Hepatic stellate cell (primary cell): ENCODE measurements around the gene RPS29.

ENCODE experiments used
- DNase-seq: peaks from one replicate; pipeline ENCODE4 v3.0.0; 2011; ENCODE audit warnings: low spot score

Gene RPS29

DNA sequence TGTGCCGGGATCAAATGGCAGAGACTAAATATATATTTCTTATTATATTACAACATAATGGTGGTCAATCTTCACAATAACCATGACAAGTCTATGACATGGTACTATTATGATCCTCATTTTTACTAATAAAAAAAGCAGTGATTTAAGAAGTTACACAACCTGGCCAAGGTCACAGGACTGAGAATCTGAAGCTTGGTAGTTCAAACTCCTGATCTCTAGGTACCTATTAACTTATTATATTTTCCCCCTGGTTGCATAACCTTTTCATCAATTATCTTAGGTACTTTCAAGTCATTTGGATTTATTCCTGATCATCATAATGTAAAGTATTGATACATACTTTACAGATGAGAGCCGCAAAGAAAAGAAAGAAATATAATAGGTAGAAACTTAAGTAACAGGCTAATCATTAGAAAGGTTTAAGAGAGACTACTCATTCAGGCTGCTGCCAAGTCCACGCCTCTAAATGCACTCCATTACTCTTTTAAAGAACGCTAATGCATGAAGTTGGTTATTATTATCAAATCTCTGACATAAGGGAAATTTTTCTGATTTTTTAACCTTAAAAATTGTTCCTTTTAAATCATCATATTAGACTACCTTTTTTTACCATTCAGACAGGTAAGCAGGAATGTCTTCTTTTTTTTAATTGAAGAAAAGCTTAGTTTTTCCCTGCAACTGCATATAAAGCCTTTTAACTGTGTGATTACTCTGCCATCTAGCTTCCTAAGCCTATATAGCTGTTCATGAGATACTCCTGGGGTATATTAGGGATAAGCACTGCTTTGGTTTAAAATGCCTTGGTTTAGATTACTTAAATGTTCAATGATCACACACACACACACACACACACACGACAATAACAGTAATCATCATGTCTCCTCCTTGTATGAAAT lies 35.6 kb downstream of the RPS29 start:
- peak; percentile 29 for DNase-seq

- DNase-seq: no peak
Measured at GRCh38 chr14:49549881-49550280, 36.3 kb downstream of the RPS29 start.

DNA sequence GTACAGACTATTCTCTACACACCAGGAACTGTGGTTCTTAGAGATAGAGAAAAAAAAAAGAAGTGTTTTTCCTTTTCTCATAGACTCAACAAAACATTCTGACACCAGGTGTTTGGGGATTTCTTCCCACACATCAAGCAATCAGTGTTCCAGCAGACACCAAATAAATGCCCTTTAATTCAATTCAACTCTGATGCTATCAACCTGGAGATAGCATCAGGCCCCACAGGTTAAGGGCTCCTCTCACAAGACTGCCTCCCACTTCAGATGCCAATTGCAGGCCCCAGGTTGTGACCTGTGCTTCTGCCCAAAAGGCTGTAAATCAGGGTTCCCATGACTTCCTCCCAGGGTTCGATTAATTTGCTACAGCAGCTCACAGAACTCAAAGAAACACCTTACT lies 36.7 kb downstream of the RPS29 start:
- no peak for DNase-seq

DNA sequence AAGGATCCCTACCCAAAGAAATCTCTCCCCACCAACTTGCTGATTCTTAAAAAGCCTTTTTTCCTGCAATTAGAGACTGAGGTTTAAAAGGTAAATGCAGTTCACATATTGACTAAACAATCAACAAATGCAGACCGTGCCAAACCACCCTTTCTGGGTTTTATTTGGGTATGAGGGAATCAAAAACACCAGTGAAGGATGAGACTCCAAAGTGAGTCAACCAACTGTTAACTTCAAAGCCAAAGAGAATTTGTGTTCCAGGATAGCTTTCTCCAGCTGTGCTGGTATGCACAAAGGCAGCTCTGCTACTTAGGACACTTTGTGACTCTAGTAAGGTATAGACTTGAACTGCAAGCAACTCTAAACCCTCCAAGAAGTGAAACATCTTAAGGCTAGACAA lies 39.4 kb downstream of the RPS29 start:
- DNase-seq: no peak

DNA sequence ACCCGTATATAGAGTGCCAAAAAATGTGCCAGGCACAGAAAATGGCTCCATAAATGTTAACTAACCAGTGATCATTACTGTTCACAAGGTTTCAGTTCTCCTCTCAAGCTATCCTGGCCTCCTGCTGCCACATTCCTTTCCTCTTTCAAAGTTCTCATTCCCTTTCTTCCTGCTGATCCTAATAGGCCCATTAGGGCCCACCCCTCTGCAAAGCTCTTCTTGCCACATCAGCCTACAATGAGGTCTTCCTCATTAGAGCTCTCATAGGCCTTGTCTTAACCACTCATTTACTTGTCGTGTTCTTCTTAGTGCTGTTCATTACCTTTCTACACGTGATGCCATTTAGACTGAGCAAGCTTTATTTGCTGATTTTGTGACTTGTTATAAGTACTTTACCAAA lies 40.5 kb downstream of the RPS29 start:
- no peak for DNase-seq

DNA sequence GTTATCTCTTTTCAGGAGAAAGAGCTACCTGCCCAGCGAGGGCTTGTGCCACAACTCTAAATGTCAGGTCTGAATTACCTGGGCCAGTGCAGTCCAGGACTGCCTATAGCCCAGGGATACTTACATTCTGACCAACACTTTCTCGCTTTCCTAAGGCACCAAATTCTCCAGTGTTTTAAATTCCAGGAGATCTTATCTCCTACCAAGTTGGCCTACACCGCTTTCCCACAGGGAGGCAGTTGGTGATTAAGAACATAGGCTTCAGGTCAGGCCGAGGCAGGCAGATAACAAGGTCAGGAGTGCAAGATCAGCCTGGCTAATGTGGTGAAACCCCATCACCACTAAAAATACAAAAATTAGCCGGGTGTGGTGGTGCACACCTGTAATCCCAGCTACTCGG lies 41.1 kb downstream of the RPS29 start:
- no peak for DNase-seq

- no peak for DNase-seq
Measured at GRCh38 chr14:49541049-49541448, 45.1 kb downstream of the RPS29 start.

- DNase-seq: no peak
Measured at GRCh38 chr14:49538852-49539251, 47.3 kb downstream of the RPS29 start.
